ENCODE data around the gene ANTXR2. TPM values are rescaled to one million over a fixed set of nuclear protein-coding genes. Genes with fewer than 3 reads are reported as not detected.

The ANTXR2 gene
- total and polyA plus RNA-seq, 11 donors: 7.0 to 76.7 (median 46.6) TPM

GRCh38 chr4:80065601-80066000, 7.4 kb downstream of the ANTXR2 start:
- DNase-seq (no peak), ATAC-seq (no peak)
- 97 to 99% (median 97%) methylated on average over 2 of the region's 2 CpGs for WGBS, 4 donors
- Histone ChIP-seq H3K27ac (no peak overlapping the region), H3K9me3 (no peaks in the 10 kb centered on the region), H3K36me3 (peaks cover 0 to 83% (median 41%) of the 10 kb centered on the region in 9 donors), H3K4me3 (no peak overlapping the region), H3K4me1 (peaks cover 0 to 24% (median under 1%) of the 10 kb centered on the region in 12 donors), H3K27me3 (no peaks in the 10 kb centered on the region)
- intact Hi-C loops (cut with DNase I): no loop called here
- TF ChIP-seq POLR2A (IDR thresholded peaks at IDR 0.05): no peak
- no peak for TF ChIP-seq CTCF (IDR thresholded peaks at IDR 0.05)

GRCh38 chr4:80062527-80062926, 10.5 kb downstream of the ANTXR2 start:
- TF ChIP-seq POLR2A (IDR thresholded peaks at IDR 0.05) (no peak), CTCF (IDR thresholded peaks at IDR 0.05) (no peak)
- intact Hi-C loops (cut with DNase I): no loop called here
- Histone ChIP-seq H3K4me3 (no peak overlapping the region), H3K9me3 (no peaks in the 10 kb centered on the region), H3K36me3 (peaks cover 0 to 73% (median 28%) of the 10 kb centered on the region in 9 donors), H3K4me1 (peaks cover 0 to 26% (median 0%) of the 10 kb centered on the region in 12 donors), H3K27ac (no peak overlapping the region), H3K27me3 (no peaks in the 10 kb centered on the region)
- ATAC-seq (peak in 1 of 4 donors; percentile 22), DNase-seq (no peak)
- 80 to 92% (median 88%) methylated on average over 3 of the region's 3 CpGs for WGBS, 4 donors

- Histone ChIP-seq H3K4me3 (no peak overlapping the region), H3K27me3 (no peaks in the 10 kb centered on the region), H3K4me1 (peaks cover 0 to 26% (median 0%) of the 10 kb centered on the region in 12 donors), H3K36me3 (peaks cover 0 to 63% (median 15%) of the 10 kb centered on the region in 9 donors), H3K27ac (no peak overlapping the region), H3K9me3 (no peaks in the 10 kb centered on the region)
- WGBS, 4 donors: 87 to 97% (median 95%) methylated on average over 4 of the region's 4 CpGs
- DNase-seq (no peak), ATAC-seq (no peak)
- intact Hi-C loops (cut with DNase I): no loop called here
- TF ChIP-seq CTCF (IDR thresholded peaks at IDR 0.05) (no peak), POLR2A (IDR thresholded peaks at IDR 0.05) (no peak)
These were observed 12.2 kb downstream of the ANTXR2 start for GRCh38 chr4:80060804-80061203.

- H3K36me3 ChIP-seq: peaks cover 0 to 63% (median 21%) of the 10 kb centered on the region in 9 donors
- no peaks in the 10 kb centered on the region for H3K9me3 ChIP-seq
- H3K27ac ChIP-seq: peak overlapping the region in 2 of 12 donors; percentile 14 to 71
- H3K4me3 ChIP-seq: peak overlapping the region in 1 of 12 donors; percentile 19
- ATAC-seq (peak in 2 of 4 donors; percentile 57 to 68), DNase-seq (no peak)
- TF ChIP-seq CTCF (IDR thresholded peaks at IDR 0.05) (no peak), POLR2A (IDR thresholded peaks at IDR 0.05) (no peak)
- H3K4me1 ChIP-seq: peaks cover 0 to 31% (median 0%) of the 10 kb centered on the region in 12 donors
- intact Hi-C loops (cut with DNase I): no loop called here
- no peaks in the 10 kb centered on the region for H3K27me3 ChIP-seq
- 74 to 82% (median 77%) methylated on average over 2 of the region's 2 CpGs for WGBS, 4 donors
These were observed 14.3 kb downstream of the ANTXR2 start for GRCh38 chr4:80058740-80059139.

Measured in heart left ventricle (tissue), 16 donors.